OCI-LY3 (cell line): ENCODE results near the gene FREY1.

Experiments used
- CTCF ChIP-seq: fragments of 200-600, 300-600 bp; sonication (generic); IDR thresholded peaks from 2 replicates; pipeline ENCODE4 v1.5.1; 2014; ENCODE audit warnings: antibody characterized with exemption, low read length, low read depth
- EZH2phosphoT487 ChIP-seq: fragments of 200-600 bp; shearing (Covaris generic); IDR thresholded peaks from 2 replicates; pipeline ENCODE4 v1.6.1; 2018; ENCODE audit warnings: antibody characterized with exemption, mixed run types, low read depth

- TF ChIP-seq CTCF (no peak), EZH2phosphoT487 (no peak)
Observed at GRCh38 chr11:45889966-45890365, 17.1 kb downstream of the FREY1 start.
